Measurements from ENCODE around the gene ASB11.

DNA sequence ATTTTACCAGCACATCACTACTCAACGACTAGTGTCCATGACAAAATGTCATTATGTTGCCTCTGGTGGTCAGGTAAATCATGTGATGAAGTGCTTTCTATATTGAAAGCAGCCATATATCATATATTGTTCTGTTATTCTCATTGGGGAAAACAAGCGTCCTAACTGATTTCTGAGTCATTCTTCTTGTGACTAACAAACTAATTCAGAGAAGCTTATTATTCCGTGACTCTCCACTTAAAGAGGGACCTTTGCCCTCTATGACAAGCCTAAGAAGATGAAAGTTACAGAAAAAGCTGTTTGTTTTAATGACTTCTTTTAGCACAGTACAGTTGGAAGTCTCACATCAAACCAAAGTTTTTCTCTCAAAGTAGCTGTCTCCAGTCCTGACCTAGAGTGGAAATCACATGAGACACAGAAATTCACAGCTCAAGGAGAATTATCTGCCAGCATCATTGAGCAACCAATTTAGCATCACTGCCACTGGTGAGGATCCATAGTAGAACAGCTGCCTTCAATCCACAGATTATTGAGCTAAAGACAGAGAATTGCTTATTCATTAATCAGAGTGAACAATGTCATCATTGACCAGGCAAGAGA lies 81.9 kb downstream of the ASB11 start:
- no peak for TF ChIP-seq CTBP1 (IDR thresholded peaks at IDR 0.05; ENCODE audit: borderline replicate concordance)
- no peak for TF ChIP-seq ARNT (IDR thresholded peaks at IDR 0.05)
